Coronary artery (tissue), 2 donors: ENCODE data around the gene RPL19.
"Not testable (repeated sequence)": the region's sequence is repeated elsewhere in the genome, so short reads cannot be mapped to it uniquely, and the experiment has no call there.

ENCODE experiments used
- DNase-seq: peaks from one replicate; pipeline ENCODE4 v3.0.0-alpha.2; 2017; ENCODE audit warnings: low spot score
- H3K27ac ChIP-seq, 2 donors: fragments of 200-600 bp; sonication (generic); one replicate each; pipeline ENCODE4 v1.5.1; 2016 to 2019
- H3K4me3 ChIP-seq: fragments of 200-600 bp; sonication (generic); 2 replicates; pipeline ENCODE4 v1.5.1; 2016; ENCODE audit warnings: mild to moderate bottlenecking, moderate library complexity
- CTCF ChIP-seq: fragments of 200-600 bp; sonication (generic); IDR thresholded peaks from one replicate; pipeline ENCODE4 v1.5.1; 2019; ENCODE audit warnings: antibody characterized with exemption

The RPL19 gene

GRCh38 chr17:39166437-39167335, 33.4 kb upstream of the RPL19 start:
- no peak for TF ChIP-seq CTCF
- Histone ChIP-seq H3K4me3 (no peak overlapping the region), H3K27ac (no peak overlapping the region)
- no peak for DNase-seq

GRCh38 chr17:39167476-39167875, 32.6 kb upstream of the RPL19 start:
- Histone ChIP-seq H3K27ac (no peak overlapping the region), H3K4me3 (no peak overlapping the region)
- DNase-seq, result no peak
- TF ChIP-seq CTCF, result no peak

GRCh38 chr17:39168503-39168902, 31.6 kb upstream of the RPL19 start:
- H3K27ac ChIP-seq, DNase-seq, H3K4me3 ChIP-seq: not testable (repeated sequence)

GRCh38 chr17:39169101-39169500, 31.0 kb upstream of the RPL19 start:
- H3K27ac ChIP-seq, result no peak overlapping the region
- TF ChIP-seq CTCF, result no peak
- H3K4me3 ChIP-seq, result no peak overlapping the region
- DNase-seq, result no peak

GRCh38 chr17:39169518-39169917, 30.6 kb upstream of the RPL19 start:
- no peak for TF ChIP-seq CTCF

GRCh38 chr17:39170109-39170508, 30.0 kb upstream of the RPL19 start:
- no peak for DNase-seq
- no peak overlapping the region for H3K27ac ChIP-seq
- no peak overlapping the region for H3K4me3 ChIP-seq
- TF ChIP-seq CTCF, result no peak

More at GRCh38 chr17:39169518-39169917, 30.6 kb upstream of the RPL19 start:
- no peak for DNase-seq
- H3K27ac ChIP-seq, result no peak overlapping the region
- no peak overlapping the region for H3K4me3 ChIP-seq

- TF ChIP-seq CTCF, result no peak
- H3K27ac ChIP-seq, result no peak overlapping the region
- no peak for DNase-seq
Measured at GRCh38 chr17:39170558-39170957, 29.5 kb upstream of the RPL19 start.

More at GRCh38 chr17:39170558-39170957, 29.5 kb upstream of the RPL19 start:
- H3K4me3 ChIP-seq, result no peak overlapping the region
